GM18526 (cell line): ENCODE data around the gene THAP5.

Experiments used
- POLR2A ChIP-seq: IDR thresholded peaks from 3 replicates; pipeline ENCODE4 v1.6.1; 2011; ENCODE audit not compliant: insufficient read length; ENCODE audit errors: extremely low read depth

THAP5 gene

GRCh38 chr7:108596560-108596959, 27.1 kb upstream of the THAP5 start:
- TF ChIP-seq POLR2A, result no peak

DNA sequence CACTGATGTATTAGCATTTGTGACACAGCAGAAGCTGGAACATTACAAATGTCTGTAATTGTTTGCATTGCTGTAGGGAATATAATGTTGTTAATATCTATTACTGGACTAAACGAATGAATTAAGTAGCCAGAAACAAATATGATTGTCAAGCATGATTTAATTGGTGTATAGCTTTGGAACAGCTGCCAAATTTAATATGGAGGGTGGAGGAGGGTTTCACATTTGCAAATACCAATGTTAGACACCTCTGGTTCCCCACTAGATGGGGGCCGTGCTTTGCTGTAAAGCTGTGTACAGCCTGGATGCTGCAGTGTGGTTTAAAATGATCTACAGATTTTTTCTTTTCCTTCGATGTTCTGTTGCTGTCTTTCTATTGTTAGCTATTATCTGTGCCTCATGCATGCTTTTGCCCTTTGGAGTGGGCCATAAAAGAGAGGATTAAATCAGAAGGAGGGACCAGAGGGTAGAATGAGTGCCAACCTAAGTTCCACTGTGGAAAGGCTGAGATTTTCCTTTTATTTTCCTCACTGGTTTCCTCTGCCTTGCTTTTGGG, 23.2 kb upstream of the THAP5 start:
- TF ChIP-seq POLR2A, result no peak

GRCh38 chr7:108590606-108591005, 21.1 kb upstream of the THAP5 start:
- no peak for TF ChIP-seq POLR2A

DNA sequence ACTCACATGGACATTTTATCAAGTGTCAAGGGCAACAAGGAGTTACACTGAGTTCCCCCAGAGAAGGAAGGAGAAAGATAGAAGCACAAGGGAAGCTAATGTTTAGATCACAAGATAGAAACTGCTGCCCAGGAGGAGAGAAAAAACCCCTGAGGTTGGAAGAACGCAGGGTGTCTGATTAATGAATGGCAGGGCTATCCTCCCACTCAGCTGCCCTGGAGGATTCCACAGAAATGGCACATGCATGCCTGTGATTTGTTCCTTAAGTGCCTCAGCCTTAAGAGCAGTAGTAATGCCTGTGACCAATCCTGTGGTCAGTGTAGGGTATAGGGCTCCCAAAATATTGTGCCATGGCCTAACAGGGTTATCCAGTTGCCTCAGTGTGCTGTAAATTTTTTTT, 20.4 kb upstream of the THAP5 start:
- no peak for TF ChIP-seq POLR2A

DNA sequence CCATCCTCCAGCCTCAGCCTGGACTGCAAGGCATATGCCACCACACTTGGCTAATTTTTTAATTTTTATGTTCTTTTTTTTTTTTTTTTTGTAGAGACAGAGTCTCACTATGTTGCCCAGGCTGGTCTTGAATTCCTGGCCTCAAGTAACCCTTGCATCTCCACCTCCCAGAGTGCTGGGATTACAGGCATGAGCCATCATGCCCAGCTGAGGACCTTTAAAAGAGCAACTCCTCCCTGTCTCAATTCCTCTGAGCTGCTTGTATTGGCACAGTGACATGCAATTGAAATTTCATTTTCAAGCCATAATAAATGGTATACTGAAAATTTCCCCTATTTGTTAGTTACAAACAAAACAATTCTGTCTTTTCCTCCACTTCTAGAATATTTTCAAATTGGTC, 19.7 kb upstream of the THAP5 start:
- TF ChIP-seq POLR2A, result no peak

GRCh38 chr7:108586274-108586710, 16.8 kb upstream of the THAP5 start:
- no peak for TF ChIP-seq POLR2A

GRCh38 chr7:108585843-108586242, 16.3 kb upstream of the THAP5 start:
- no peak for TF ChIP-seq POLR2A

DNA sequence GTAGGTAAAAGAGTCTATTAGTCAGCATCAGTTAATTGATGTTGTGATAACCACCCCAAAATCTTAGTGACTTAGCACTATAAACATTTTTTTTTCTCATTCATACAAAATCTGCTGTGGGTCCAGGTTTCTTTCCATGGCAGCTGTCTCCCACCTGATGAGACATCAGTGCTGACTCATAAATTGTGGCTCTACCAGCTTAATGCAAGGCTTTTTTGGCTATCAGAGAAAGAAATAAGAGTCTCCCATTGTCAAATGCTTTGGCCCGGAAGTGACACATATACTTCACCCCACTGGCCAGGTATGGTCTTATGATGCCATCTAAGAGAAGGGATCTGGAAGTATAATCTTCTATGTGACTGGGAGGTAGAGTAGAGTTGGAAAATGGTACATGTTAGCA, 14.7 kb upstream of the THAP5 start:
- TF ChIP-seq POLR2A, result no peak

DNA sequence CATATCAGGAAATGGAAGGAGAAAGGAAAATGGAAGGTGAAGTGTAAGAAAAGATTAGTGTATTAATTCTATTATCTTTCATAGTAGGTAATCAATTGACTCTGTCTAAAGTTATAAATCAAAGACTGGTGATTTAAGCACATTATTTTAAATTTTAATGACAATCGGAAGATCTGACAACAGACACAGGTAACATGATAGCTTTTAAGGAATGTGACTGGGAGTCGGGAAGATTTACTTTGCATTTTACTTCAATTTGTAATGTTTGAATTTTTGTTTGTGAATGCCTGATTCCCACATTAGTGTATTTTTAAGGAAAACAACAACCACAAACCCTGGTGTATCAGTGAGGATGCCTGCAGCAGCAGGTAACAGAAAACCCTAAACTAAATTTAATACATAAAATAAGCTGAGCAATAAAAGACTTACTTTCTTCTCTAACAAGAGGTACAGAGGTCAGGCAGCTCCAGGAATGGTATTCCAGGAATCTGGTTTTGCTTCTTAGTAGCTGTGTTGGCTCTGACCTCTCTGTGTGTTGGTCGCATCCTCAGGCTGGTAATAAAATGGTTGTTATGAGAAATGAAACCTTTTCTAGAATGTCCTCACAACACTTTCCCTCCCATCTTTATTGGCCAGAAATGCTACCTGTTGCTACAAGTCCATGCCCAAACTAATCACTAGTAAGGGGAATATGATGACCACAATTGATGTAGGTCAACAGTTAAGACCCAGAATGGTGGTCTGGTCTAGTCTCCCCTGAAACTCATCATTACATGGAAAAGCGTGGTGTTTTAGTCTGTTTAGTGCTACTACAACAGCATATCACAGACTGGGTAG, 12.4 kb upstream of the THAP5 start:
- no peak for TF ChIP-seq POLR2A

DNA sequence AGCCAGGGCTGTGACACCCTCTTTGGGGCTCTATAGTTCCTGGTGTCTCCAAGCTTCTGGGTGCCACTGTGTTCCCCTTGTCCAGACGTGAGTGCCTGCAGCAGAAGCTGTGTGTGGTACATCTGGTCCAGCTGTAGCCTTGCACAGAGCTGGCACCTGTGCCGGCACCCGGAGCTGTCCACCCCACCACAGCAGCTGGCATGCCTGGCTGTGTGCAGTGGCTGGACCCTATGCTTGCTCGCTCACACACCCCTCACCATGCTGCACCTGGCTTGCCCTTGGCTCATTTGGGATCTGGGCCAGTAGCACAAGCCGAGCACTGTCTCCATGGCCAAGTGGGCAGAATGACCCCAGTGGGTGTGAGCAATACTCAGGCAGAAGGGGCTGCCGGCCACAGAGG, 10.8 kb upstream of the THAP5 start:
- no peak for TF ChIP-seq POLR2A

DNA sequence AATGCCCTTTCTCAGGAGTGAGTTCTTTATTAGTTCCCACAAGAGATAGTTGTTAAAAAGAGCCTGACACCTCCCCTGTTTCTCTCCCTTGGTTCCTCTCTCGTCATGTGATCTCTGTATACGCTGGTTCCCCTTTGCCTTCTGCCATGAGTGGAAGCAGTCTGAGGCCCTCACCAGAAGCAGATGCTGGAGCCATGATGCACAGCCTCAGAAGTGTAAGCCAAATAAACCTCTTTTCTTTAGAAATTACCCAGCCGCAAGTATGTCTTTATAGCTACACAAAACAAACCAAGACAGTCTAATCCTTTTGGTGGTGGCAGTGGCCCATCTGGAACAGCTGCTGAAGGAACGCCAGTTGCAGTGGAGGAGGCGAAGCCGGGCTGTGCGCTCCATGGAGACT, 9.4 kb upstream of the THAP5 start:
- TF ChIP-seq POLR2A, result no peak

DNA sequence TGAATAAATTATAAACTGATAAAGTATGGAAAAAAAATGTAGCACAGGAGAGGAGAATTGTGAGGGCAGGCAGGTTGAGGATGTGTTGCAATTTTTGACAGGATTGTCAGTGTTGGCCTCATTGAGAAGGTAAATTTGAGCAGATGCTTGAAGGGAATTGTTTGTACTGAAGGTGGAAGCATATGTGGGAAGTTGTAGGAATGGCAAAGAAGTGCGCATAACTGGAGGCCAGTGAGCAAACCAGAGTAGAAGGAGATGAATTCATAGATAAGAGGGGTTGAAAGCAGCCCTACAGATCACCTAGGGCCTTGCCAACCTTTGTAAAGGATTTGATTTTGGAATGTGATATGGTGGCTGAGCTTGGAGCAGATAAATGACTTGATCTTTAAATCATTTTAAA, 6.6 kb upstream of the THAP5 start:
- no peak for TF ChIP-seq POLR2A

- no peak for TF ChIP-seq POLR2A
These were observed 5.7 kb upstream of the THAP5 start for GRCh38 chr7:108575156-108575555.

DNA sequence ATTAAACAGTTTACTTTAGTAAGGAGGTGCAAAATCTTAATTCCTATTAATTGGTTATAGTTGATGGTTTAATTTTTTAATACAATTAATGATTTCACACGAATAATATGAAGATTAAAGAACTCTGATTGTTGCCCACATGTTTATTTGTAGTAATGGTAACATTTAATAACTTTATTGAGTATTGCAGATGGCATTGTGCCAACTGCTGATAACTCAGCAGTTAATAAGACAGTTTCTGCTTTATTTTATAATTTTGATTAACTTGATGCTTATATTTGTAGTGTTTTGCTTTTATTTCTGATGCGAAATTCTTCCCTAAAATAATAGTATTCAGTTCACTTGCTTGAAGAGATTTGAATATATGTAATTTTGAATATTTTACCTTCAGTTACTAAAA, 3.0 kb upstream of the THAP5 start:
- no peak for TF ChIP-seq POLR2A

DNA sequence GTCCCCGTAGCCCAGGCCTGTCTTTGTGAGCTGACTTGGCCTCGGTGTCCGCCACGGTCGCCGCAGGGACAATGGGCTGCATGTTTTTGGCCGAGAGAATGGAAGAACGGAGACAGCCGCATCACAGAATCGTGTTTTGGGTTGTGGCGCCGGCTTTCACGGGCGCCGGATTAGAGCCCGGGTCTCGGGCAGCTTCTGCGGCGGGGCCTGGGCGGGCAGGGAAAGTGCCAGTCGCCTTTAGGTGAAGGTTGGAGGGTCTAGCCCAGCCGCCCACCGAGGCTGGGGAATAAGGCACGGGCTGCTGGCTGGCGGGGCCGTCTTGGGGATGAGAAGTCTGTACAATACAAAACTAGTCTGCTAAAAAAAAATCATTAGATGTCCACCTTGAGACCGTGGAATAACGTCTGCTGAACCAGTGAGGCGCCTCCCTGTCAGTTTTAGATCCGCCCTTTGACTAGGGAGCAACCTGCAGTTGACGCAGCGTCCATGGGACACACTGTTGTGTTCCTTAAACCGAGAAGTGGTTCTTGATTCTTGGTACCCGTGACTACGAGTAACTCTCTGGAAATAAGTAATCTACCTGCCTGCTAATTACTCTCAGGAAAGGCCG, 745 bp upstream of the THAP5 start:
- TF ChIP-seq POLR2A, result no peak

GRCh38 chr7:108568801-108569380, 615 bp downstream of the THAP5 start:
- TF ChIP-seq POLR2A, result no peak

- no peak for TF ChIP-seq POLR2A
These were observed 3.5 kb downstream of the THAP5 start for GRCh38 chr7:108565987-108566386.
